Kidney epithelial cell (primary cell): ENCODE measurements around the gene ITGB8. TPM values are rescaled to one million over a fixed set of nuclear protein-coding genes. Genes with fewer than 3 reads are reported as not detected.
"Not testable (repeated sequence)": the region's sequence is repeated elsewhere in the genome, so short reads cannot be mapped to it uniquely, and the experiment has no call there.

Experiments used
- DNase-seq: peaks from one replicate; pipeline ENCODE4 v3.0.0-alpha.2; 2010; ENCODE audit warnings: low read depth
- H3K27me3 ChIP-seq: 2 replicates; pipeline ENCODE4 v1.6.0; 2011; ENCODE audit warnings: low read length; ENCODE audit not compliant: control insufficient read depth, insufficient read depth
- H3K36me3 ChIP-seq: 2 replicates; pipeline ENCODE4 v1.5.1; 2011; ENCODE audit warnings: low read length; ENCODE audit not compliant: control insufficient read depth, insufficient read depth
- H3K4me3 ChIP-seq: 2 replicates; pipeline ENCODE4 v1.5.1; 2011; ENCODE audit warnings: low read depth, mild to moderate bottlenecking, control low read depth, low read length
- CTCF ChIP-seq: IDR thresholded peaks from 2 replicates; pipeline ENCODE4 v1.5.1; 2011; ENCODE audit warnings: mild to moderate bottlenecking, moderate library complexity, low read length, control low read depth, inconsistent platforms; ENCODE audit not compliant: insufficient read depth, poor library complexity, severe bottlenecking
- total RNA-seq: library from RNA; depleted of rRNA; stranded (reverse); fragments of >200 nt; gene quantifications from 2 replicates; pipeline ENCODE4 v1.2.3, GENCODE V29; 2015

The ITGB8 gene
- total RNA-seq, 1 donor from 2014 or later: 106 TPM

GRCh38 chr7:20376796-20377195 lies 46.1 kb downstream of the ITGB8 start:
- DNase-seq: no peak
- TF ChIP-seq CTCF: no peak
- no peaks in the 10 kb centered on the region for H3K27me3 ChIP-seq
- no peak overlapping the region for H3K4me3 ChIP-seq
- peaks cover 2% of the 10 kb centered on the region for H3K36me3 ChIP-seq

- no peak for DNase-seq
- no peak for TF ChIP-seq CTCF
Observed at GRCh38 chr7:20381406-20382034, 50.8 kb downstream of the ITGB8 start.

GRCh38 chr7:20383351-20383750 lies 52.7 kb downstream of the ITGB8 start:
- DNase-seq: no peak
- TF ChIP-seq CTCF: no peak
- no peak overlapping the region for H3K4me3 ChIP-seq
- H3K27me3 ChIP-seq: no peaks in the 10 kb centered on the region
- peaks cover 2% of the 10 kb centered on the region for H3K36me3 ChIP-seq

More at GRCh38 chr7:20381406-20382034, 50.8 kb downstream of the ITGB8 start:
- Histone ChIP-seq H3K4me3 (no peak overlapping the region), H3K27me3 (no peaks in the 10 kb centered on the region), H3K36me3 (peaks cover 2% of the 10 kb centered on the region)

GRCh38 chr7:20385126-20385525 lies 54.4 kb downstream of the ITGB8 start:
- Histone ChIP-seq H3K27me3 (no peaks in the 10 kb centered on the region), H3K36me3 (peaks cover 2% of the 10 kb centered on the region), H3K4me3 (no peak overlapping the region)
- no peak for DNase-seq
- TF ChIP-seq CTCF: no peak

GRCh38 chr7:20388084-20388483 lies 57.4 kb downstream of the ITGB8 start:
- no peaks in the 10 kb centered on the region for H3K27me3 ChIP-seq
- no peak overlapping the region for H3K4me3 ChIP-seq
- DNase-seq: no peak
- H3K36me3 ChIP-seq: no peaks in the 10 kb centered on the region
- no peak for TF ChIP-seq CTCF

- H3K36me3 ChIP-seq, H3K27me3 ChIP-seq, DNase-seq, H3K4me3 ChIP-seq: not testable (repeated sequence)
Observed at GRCh38 chr7:20389192-20389591, 58.5 kb downstream of the ITGB8 start.
